ENCODE measurements around the gene RRBP1.

RRBP1 gene

DNA sequence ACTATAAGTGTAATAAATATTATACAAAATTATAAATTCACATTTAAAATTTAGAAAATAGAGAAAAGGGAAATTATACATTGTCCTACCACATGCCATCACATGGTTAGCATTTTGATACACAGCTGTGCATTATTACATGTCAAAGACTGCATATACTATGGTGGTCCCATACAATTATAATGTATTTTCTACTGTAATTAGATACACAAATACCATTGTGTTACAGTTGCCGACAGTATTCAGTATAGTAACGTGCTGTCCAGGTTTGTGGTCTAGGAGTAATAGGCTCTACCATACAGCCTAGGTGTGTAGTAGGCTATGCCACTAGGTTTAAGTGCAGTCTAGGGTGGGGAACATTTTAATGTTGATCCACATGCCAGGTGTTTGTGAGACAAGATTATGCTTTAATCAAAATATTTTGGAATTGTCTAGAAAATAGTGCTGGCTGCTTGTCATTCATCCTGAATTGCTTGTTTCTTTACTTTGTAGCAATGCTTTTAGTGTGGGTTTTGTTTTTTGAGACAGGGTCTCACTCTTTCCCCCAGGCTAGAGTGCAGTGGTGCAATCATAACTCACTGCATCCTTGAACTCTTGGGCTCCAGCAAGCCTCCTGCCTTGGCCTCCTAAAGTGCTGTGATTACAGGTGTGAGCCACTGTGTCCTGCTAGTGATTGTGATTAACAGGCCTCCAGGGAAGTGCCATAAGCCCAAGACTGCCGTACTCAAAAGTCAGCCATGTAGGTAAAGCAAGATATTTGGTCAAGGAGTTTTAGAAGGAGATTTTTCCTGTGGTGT, 73.1 kb downstream of the RRBP1 start:
- no peak for DNase-seq

DNA sequence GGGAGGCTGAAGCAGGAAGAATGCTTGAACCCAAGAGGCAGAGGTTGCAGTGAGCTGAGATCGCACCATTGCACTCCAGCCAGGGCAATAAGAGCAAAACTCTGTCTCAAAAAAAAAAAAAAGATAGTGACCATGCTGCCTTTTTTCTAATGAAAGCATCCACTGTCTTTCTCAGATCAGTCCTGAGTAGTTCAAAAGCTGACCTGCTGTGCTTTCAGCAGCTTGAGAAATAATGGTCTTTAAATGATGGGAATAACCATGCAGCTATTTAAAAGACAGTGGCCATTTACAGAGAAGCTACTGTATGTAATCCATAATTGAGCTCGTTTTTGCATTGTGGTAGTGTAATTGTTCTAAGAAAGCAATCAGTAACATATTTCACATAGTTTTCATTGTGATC, 76.0 kb downstream of the RRBP1 start:
- no peak for DNase-seq

DNA sequence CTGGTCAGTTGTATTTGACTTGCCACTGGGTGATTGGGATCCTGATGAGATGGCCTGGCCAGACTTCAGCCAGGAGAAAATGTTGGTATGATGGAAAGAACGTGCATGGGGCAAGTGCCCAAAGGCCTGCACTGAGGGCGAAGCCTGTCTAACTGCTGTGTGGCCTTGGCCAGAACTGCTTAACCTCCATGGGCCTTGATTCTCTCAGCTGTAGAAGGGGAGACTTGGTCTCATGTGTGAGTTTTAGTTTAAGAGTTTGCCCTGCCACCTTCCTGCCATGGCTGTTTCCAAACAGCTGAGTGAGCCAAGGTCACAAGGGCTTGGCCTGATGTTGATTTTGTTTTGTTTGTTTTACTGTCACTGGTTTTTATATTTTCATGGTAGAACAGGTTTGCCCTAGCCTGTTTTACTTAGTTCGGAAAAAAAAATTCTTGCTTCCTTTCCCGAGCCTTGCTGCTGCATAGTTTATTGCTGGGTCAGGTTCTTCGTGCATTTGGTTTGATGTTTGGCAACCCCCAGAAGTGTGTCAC, 76.8 kb downstream of the RRBP1 start:
- no peak for DNase-seq

DNA sequence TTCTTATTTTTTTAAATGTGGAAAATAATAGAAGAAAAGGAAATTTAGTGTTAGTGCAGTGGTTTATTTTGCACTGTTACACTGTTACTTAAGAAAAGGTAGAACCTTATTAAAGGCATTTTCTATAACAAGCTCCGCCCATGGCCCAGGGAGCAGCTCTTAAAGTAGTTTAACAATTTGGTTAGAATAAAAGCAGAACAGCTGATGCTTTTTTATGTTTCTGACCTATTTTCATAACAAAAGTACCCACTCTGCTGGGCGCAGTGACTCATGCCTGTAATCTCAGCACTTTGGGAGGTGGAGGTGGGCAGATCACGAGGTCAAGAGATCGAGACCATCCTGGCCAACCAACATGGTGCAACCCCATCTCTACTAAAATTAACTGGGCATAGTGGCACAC, 79.5 kb downstream of the RRBP1 start:
- no peak for DNase-seq

DNA sequence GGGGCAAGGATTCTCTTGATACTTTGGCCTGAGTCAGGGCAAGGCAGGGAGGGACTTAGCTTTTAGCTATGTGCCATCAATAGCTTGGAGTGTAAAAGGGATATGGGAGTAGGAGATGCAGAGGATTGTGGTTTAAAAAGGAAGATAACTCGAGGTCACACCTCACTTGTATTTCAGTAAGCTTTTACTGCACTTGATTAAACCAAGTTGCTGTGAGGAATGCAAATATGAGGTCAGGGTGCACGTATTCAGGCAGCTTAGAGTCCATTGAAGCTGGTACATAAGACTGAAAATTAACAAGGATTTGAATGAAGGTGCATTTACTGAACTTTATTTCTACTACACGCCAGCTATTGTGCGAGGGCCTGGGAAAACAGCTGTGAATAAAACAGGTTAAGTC, 80.1 kb downstream of the RRBP1 start:
- DNase-seq = no peak

DNA sequence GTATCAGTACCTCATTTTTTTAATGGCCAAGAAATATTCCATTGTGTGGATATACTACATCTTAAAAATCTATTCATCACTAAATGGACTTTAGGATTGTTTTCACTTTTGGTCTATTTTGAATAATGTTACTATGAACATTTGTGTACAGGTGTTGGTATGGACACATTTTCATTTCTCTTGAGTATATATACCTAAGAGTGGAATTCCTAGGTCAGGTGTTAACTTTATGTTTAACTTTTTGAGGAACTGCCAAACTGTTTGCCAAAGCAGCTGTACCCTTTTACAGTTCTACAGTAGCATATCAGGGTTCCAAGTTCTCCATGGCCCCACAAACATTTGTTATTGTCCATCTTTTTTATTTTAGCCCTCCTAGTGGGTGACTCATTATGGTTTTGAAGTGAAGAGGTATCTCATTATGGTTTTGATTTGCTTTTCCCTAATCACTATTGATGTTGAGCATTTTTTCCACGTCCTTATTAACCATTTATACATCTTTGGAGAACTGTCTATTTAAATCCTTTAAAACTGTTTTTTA, 84.0 kb downstream of the RRBP1 start:
- no peak for DNase-seq

DNA sequence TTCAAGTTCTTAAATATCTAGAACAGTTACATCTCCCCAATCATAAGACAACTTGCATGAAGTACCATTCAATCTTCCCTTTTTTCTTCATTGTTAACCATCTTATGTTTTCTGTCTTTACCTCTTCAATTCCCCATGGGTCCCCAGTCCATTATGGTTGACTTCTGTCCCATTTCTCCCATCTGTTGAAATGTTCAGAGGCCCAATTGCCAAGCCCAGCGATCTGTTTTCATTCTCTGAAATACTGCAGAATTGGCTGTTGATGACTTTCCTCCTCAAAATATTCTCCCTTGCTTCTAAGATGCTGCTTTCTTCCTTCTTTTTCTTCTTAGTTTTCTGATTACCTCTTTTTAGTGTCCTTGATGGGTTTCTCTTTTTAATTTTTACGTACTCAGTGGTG, 86.2 kb downstream of the RRBP1 start:
- no peak for DNase-seq

DNA sequence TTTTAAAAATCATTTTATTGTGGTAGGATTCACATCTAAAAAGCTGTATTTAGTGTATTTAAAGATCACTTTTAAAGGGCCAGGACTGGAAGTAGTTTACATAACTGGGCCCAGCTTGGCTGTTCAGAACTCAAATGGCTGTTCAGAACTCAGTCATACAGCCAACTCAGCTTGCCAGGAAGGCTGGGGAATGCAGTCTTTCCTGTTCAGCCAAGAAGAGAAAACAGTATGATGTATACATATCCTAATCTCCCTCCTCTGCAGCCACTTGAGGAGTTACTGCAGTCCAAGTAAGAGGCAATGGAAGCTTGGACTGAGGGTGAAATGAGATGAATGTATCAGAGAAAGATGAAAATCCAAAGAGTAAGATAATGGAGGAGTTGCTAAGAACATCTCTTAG, 87.6 kb downstream of the RRBP1 start:
- DNase-seq = no peak

DNA sequence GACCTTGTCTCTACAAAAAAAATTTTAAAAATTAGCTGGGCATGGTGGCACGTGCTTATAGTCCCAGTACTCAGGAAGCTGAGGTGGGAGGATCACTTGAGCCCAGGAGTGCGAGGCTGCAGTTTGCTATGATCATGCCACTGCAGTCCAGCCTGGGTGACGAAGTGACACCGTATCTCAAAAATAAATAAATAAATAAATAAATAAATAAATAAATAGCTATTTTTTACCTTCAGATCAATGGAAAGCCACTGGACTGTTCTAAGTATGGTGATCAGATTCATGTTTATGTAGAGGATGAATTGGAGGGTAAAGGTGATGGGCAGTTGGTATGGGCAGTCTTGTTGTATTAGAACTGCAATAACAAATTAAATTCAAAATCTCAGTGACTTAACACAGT, 88.1 kb downstream of the RRBP1 start:
- DNase-seq = no peak

DNA sequence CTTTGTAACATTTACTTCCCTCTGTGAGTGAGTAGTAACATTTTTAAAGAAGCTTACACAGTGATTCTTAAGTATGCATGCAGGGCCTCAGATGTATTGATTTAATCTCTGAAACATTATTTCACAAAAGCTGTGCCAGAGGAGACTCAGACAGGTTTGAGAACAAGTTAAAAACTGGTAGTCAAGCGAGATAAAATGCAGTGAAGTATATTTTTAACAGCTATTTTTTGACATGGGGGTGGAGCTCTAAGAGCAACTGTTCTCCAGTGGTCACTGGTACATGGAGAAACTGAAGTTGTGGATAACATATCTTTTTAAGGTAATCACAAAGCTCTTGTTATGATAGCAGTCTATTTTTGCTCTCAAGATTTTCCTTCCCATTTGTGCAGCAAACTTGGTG, 91.8 kb downstream of the RRBP1 start:
- DNase-seq = no peak

DNA sequence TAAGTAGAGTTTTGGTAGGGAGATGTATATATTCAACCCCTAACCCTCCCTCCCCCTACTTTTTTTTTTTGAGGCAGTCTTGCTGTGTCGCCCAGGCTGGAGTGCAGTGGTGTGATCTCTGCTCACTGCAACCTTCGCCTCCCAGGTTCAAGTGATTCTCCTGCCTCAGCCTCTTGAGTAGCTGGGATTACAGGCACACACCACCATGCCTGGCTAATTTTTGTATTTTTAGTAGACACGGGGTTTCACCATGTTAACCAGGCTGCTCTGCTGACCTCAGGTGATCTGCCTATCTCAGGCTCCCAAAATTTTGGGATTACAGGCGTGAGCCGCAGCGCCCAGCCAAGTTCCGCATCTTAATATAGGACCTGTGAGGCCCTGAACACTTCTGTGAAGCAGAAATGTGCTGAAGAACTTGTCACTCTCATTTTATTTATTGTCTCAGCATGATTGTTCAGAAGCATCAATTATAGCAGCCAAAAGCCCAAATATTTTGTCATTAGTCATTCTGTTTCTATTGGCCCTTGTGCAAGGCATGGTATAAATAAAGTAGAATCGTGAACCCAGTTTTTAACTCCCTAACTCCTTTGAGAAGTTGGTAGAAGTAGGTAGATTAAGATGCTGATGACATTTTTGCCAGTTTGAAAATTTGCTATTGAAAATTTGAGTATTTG, 92.7 kb downstream of the RRBP1 start:
- no peak for DNase-seq

DNA sequence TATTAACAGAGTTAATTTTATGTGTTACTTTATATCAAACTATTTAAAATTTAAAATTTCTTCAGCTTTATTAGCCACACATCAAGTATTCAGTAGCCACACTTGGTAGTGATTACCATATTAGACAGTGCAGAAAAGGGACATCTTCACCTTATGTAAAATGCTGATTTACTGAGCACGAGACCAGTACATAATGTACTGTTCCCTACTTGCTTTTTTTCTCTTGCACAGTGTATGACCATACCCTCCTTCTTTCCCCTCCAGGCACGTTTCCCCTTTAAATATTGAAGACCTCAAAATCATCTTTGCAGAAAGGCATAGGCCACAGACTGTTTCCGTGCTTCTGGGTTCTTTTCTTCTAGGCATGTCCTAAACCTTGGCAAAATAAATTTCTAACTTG, 94.2 kb downstream of the RRBP1 start:
- no peak for DNase-seq

DNA sequence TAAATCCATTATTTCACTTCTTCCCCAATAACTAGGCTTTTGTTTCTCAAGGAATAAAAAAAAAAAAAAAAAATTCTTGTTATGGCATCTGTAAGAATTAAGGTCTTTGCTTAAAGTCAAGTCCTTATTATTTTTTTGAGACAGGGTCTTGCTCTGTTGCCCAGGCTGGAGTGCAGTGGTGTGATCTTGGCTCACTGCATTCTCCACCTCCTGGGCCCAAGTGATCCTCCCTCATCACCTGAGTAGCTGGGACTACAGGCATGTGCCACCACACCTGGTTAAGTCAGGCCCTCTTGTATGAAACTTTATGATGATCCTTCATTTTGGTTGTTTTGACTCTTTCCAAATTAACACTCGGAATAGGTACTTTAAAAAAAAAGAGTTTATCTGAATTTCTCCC, 94.9 kb downstream of the RRBP1 start:
- DNase-seq = no peak

DNA sequence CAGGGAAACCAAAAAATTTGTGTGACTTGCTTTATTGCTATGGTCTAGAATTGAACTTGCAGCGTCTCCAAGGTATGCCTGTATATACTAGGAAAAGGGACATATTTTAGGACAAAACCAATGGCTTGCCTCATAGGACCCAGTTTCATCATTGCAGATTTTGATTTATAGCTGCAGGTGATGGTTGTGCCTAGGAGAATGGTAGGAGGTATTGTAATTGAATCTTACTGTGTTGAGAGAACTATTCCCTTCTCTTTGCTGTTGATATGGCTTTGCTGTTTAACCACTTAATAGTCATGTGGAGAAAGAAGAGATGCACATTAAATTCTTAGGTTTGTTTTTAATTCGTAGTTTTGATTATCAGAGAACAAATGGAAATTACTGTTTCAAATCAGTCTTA, 95.8 kb downstream of the RRBP1 start:
- DNase-seq = no peak

DNA sequence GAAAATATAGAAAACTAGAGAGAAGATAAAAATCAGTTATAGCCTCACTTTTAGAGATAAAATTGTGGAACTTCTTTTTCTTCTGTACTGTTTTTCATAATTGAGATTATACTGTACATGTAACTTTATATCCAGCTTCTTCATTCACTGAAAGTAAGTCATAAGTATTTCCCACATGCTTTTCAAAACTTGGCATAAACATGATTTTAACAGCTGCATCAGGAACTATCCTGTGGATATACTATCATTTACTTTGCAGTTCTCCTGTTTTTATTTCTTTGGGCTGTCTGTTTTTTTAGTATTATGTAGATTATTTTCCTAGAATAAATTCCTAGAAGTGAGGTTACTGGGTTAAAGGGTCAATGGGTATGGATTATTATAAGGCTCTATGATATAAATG, 97.4 kb downstream of the RRBP1 start:
- DNase-seq = no peak

DNA sequence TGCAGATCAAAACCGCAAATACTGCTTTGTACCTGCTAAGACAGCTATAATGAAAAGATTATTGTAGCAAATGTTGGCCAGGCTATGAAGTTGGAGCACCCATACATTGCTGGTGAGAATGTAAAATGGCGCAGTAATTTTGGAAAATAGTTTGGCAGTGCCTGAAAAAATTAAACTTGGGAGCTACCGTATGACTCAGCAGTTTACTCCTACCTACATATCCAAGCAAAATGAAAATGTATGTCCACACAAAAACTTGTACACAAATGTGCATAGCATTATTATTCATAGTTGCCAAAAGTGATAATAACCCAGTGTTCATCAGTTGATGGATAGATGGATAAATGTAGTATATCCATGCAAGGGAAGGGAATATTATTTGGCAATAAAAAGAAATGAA, 98.9 kb downstream of the RRBP1 start:
- no peak for DNase-seq

DNA sequence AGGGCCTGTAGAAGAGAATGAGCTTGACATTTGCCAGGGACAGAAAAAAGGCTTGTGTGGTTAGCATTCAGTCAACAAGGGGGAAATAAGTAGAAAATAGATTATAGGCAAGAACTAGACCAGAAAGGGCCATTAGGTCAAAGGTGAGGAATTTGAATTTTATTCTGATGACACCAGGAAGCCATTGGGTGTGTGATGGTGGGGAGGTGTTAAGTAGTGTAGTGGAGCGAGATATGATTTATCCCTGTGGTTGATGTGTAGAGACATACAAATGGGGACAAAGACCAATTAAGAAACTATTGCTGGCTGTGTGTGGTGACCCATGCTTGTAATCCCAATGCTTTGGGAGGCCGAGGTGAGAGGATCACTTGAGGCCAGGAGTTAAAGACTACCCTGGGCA, 101.1 kb downstream of the RRBP1 start:
- no peak for DNase-seq

DNA sequence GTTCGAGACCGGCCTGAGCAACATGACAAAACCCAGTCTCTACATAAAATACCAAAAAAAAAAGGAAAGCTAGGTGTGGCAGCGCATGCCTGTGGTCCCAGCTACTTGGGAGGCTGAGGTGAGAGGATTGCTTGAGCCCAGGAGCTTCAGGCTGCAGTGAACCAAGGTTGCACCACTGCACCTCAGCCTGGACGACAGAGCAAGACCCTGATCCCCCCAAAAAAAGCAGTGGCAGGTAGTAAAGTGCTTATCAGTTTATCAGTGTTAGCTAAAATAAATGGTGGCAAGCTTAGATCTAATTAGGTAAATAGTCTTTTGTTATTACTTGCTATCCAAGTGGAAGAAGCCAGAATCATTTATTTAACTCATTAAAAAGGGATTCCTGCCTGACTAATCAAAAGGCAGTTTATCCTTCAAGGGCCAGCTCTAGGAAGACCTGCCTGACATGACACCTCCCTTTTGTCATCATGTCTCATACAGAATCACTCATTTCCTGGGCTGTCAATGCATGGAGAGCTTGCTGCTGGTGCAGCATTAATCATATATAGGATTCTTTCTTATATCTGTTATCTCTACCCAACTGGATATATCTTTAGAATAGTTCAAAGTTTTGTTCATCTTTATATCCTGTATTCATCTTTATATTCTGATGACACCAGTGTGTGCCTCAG, 102.5 kb downstream of the RRBP1 start:
- DNase-seq = no peak

DNA sequence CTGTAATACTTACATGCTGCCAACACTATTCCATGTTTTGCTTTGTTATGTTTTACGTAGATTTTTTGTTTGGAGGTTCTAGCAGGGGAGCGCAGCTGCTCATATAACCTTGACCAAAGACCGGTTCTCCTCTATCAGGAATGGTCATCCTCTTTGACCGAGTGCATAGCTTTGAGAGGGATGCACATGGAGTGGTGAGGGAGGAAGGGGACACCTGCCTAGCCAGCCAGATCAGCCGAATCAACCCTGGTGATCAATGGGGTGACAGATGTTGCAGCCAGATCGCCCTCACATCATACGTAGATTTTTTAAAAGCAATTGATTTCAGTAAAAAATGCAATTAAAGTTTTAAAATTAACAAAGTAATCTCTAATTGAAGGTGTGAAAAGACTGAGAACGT, 105.8 kb downstream of the RRBP1 start:
- DNase-seq = no peak

DNA sequence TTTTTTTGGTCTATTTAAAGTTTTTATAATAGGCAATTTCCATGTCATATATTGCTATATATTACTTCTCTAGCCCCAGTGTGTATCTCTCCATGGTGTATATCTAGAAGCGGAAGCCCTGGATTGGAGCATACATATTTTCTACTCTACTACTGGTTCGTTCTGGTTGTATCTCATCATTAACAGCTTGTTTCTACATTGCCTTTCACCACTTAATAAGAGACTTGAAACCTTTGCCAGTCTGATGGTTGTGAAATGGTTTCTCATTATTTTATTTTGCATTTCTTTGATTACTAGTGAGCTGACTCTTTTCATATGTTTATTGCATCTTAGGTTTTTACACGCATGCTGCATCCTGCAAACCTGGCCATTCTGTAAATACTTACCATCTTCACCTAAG, 108.6 kb downstream of the RRBP1 start:
- DNase-seq = no peak

DNA sequence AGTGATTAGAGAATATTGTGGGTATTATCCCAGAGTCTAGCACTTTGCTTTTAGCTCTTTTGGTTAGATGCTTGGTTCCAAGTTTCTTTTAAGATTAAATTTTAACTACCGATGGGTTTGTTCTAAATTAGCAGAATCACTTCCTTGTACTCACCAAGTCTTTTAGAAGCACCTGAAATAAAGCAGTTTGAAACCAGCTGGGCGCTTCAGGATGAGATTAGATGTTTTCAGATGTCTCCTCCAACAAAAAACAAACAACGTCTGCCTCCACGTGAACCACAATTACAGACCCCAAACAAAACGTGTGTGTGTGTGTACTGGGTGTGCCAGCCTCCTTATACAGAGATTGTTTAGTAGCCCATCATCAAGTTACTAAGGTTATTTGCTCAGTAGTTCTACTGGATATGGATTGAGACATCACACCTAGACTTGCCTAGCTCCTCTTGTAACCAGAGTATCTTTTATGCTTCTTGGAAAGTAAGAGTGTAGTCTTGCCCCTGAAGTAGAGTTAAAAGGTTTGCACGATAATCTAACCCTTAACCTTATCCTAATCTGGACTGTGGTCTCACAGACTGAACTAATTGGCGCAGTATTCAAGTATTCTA, 109.9 kb downstream of the RRBP1 start:
- no peak for DNase-seq

DNA sequence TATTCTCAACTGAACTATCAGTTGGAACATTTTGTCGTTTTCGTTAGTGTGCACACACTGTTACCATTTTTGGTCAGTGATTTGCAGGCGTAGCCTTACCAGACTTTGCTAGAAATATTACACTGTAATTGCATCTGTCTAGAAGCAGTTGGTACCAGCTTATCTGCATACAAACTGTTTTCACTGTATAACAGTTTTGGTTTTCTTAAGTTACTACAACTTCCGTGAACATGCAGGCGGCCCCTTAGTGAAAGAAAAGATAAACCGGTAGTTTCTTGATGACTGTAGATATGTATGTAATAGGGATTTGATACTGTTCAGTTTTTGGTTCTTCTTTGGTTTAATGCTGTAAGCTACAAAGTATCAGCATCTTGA, 110.9 kb downstream of the RRBP1 start:
- DNase-seq = no peak
